SK-N-SH (cell line): ENCODE data around the gene TOP3B. TPM values are rescaled to one million over a fixed set of nuclear protein-coding genes. Genes with fewer than 3 reads are reported as not detected.

Source experiments
- CTCF ChIA-PET: fragments of 300-600, 350-600 bp; formaldehyde crosslinking; extraction: SDS; loops from one replicate; lab custom pipeline; 2021; lab: Yijun Ruan, JAX
- POLR2A ChIA-PET: fragments of 350-600 bp; sonication (Branson Sonifier 250); formaldehyde crosslinking; extraction: SDS; loops from one replicate; lab custom pipeline; 2020; ENCODE audit warnings: antibody characterized with exemption, inconsistent platforms; lab: Yijun Ruan, JAX
- DNase-seq: peaks from one replicate; pipeline ENCODE4 v3.0.0; 2012
- H2AFZ ChIP-seq: fragments of 200-600 bp; sonication (generic); 2 replicates; pipeline ENCODE4 v1.8.1; 2016; ENCODE audit warnings: antibody characterized with exemption, mild to moderate bottlenecking, low read depth
- H3F3A ChIP-seq: fragments of 200-600 bp; sonication (generic); replicated peaks from 2 replicates; pipeline ENCODE3; 2016; ENCODE audit warnings: antibody characterized with exemption, mild to moderate bottlenecking; ENCODE audit not compliant: insufficient read depth
- H3K27ac ChIP-seq, 2 experiments: fragments of 200-500 bp in 1 of 2; fragments of 200-600 bp in 1 of 2; sonication (Bioruptor generic) in 1 of 2; sonication (generic), shearing (Covaris generic) in 1 of 2; 2 replicates each; pipeline versions ENCODE4 v1.5.1 to v1.6.1; 2014 to 2016; ENCODE audit warnings: low read depth in 2 of 2, inconsistent platforms in 1 of 2, low read length in 1 of 2, mild to moderate bottlenecking in 1 of 2, mixed read lengths in 1 of 2
- H3K27me3 ChIP-seq: fragments of 200-600 bp; sonication (generic), shearing (Covaris generic); 2 replicates; pipeline ENCODE4 v1.6.1; 2016; ENCODE audit warnings: mixed run types; ENCODE audit not compliant: insufficient read depth
- H3K36me3 ChIP-seq, 2 experiments: fragments of 200-500 bp in 1 of 2; fragments of 200-600 bp in 1 of 2; sonication (Bioruptor generic) in 1 of 2; sonication (generic) in 1 of 2; replicated peaks in 1 of 2; 2 replicates each; pipeline versions ENCODE3 to v1.5.1; 2014 to 2016; ENCODE audit warnings: low read length in 1 of 2, mild to moderate bottlenecking in 1 of 2; ENCODE audit not compliant: insufficient read depth in 2 of 2, control insufficient read depth in 1 of 2
- H3K4me1 ChIP-seq, 2 experiments: fragments of 200-500 bp in 1 of 2; fragments of 200-600 bp in 1 of 2; sonication (Bioruptor generic) in 1 of 2; sonication (generic), shearing (Covaris generic) in 1 of 2; 2 replicates each; pipeline versions ENCODE4 v1.5.1 to v1.6.1; 2014 to 2016; ENCODE audit warnings: low read depth in 1 of 2, low read length in 1 of 2, mixed run types in 1 of 2; ENCODE audit not compliant: insufficient read depth in 2 of 2, control insufficient read depth in 1 of 2
- H3K4me2 ChIP-seq: fragments of 200-600 bp; sonication (generic), shearing (Covaris generic); 2 replicates; pipeline ENCODE4 v1.6.1; 2017; ENCODE audit warnings: mixed run types
- H3K4me3 ChIP-seq, 2 experiments: fragments of 200-500 bp in 1 of 2; fragments of 200-600 bp in 1 of 2; sonication (Bioruptor generic) in 1 of 2; sonication (generic), shearing (Covaris generic) in 1 of 2; 2 replicates each; pipeline versions ENCODE4 v1.5.1 to v1.8.1; 2014 to 2016; ENCODE audit warnings: low read depth in 2 of 2, inconsistent platforms in 1 of 2, low read length in 1 of 2, mild to moderate bottlenecking in 1 of 2, mixed read lengths in 1 of 2, moderate library complexity in 1 of 2
- H3K79me2 ChIP-seq: fragments of 200-600 bp; sonication (generic); 2 replicates; pipeline ENCODE4 v1.8.1; 2017; ENCODE audit warnings: mild to moderate bottlenecking; ENCODE audit not compliant: insufficient read depth
- H3K9ac ChIP-seq: fragments of 200-600 bp; sonication (generic); 2 replicates; pipeline ENCODE4 v1.6.1; 2017; ENCODE audit warnings: mixed run types
- H3K9me2 ChIP-seq: fragments of 200-600 bp; sonication (generic); 2 replicates; pipeline ENCODE4 v1.6.1; 2017; ENCODE audit warnings: mixed run types
- H3K9me3 ChIP-seq: fragments of 200-600 bp; sonication (generic); 2 replicates; pipeline ENCODE4 v1.6.1; 2017; ENCODE audit warnings: mixed run types, mild to moderate bottlenecking, moderate library complexity
- H4K20me1 ChIP-seq: fragments of 200-600 bp; sonication (generic); 2 replicates; pipeline ENCODE4 v1.6.1; 2017; ENCODE audit warnings: mild to moderate bottlenecking, mixed run types; ENCODE audit not compliant: insufficient read depth
- CHD2 ChIP-seq: fragments of 150-350 bp; IDR thresholded peaks from 2 replicates; pipeline ENCODE4 v1.6.1; 2018; ENCODE audit warnings: low read length; ENCODE audit not compliant: partially characterized antibody
- EZH2phosphoT487 ChIP-seq: fragments of 200-600 bp; sonication (generic); IDR thresholded peaks from 2 replicates; pipeline ENCODE4 v1.6.1; 2017; ENCODE audit warnings: low read depth, mixed run types, mild to moderate bottlenecking, antibody characterized with exemption, moderate library complexity, borderline replicate concordance
- FOXJ3 ChIP-seq: sonication (generic); formaldehyde crosslinking; IDR thresholded peaks from 2 replicates; pipeline ENCODE4 v1.5.1; 2020; ENCODE audit warnings: mild to moderate bottlenecking, missing genetic modification reagents
- GABPA ChIP-seq: IDR thresholded peaks from 2 replicates; pipeline ENCODE4 v1.4.0; 2012; ENCODE audit warnings: low read depth, mild to moderate bottlenecking
- GATA2 ChIP-seq: sonication (generic); formaldehyde crosslinking; IDR thresholded peaks from 2 replicates; pipeline ENCODE4 v1.5.0; 2020; ENCODE audit warnings: mild to moderate bottlenecking, missing genetic modification reagents
- MXI1 ChIP-seq: IDR thresholded peaks from 2 replicates; pipeline ENCODE4 v1.6.1; 2012; ENCODE audit warnings: mild to moderate bottlenecking, low read depth, low read length, improper control_type of control experiment
- NFIC ChIP-seq: IDR thresholded peaks from 2 replicates; pipeline ENCODE4 v1.4.0; 2012; ENCODE audit warnings: borderline replicate concordance
- POLR2AphosphoS5 ChIP-seq: IDR thresholded peaks from 2 replicates; pipeline ENCODE4 v1.6.1; 2012; ENCODE audit warnings: low read depth, low read length
- RAD21 ChIP-seq: IDR thresholded peaks from 2 replicates; pipeline ENCODE4 v1.6.1; 2012; ENCODE audit warnings: mild to moderate bottlenecking, low read length
- RCOR1 ChIP-seq: fragments of 150-350 bp; IDR thresholded peaks from 2 replicates; pipeline ENCODE4 v1.6.1; 2017; ENCODE audit warnings: antibody characterized with exemption, low read length
- SMC3 ChIP-seq: IDR thresholded peaks from 2 replicates; pipeline ENCODE4 v1.6.1; 2012; ENCODE audit warnings: low read depth, low read length, improper control_type of control experiment
- TEAD4 ChIP-seq: IDR thresholded peaks from 2 replicates; pipeline ENCODE4 v1.4.0; 2012; ENCODE audit warnings: mild to moderate bottlenecking, borderline replicate concordance; ENCODE audit not compliant: insufficient read depth
- WGBS: methylation state at CpG from one replicate; pipeline ENCODE4 v1.1.6; 2017; ENCODE audit warnings: low lambda C conversion rate; 5-methylcytosine and 5-hydroxymethylcytosine counted together
- polyA plus RNA-seq, 3 experiments: library from polyadenylated mRNA; depleted of rRNA; stranded (reverse); fragments of >200 nt; gene quantifications; 2 replicates each; pipeline ENCODE4 v1.2.3, GENCODE V29; 2012
- TF ChIP-seq, protein P1 (sequence below): fragments of 200-600 bp; sonication (generic); IDR thresholded peaks from 2 replicates; pipeline ENCODE4 v1.6.1; 2017; ENCODE audit warnings: antibody characterized with exemption, mild to moderate bottlenecking, moderate library complexity
- TF ChIP-seq, protein P2 (sequence below): IDR thresholded peaks from 2 replicates; pipeline ENCODE4 v1.6.1; 2012; ENCODE audit warnings: mild to moderate bottlenecking, low read depth, low read length, moderate library complexity
- TF ChIP-seq, protein P3 (sequence below): IDR thresholded peaks from 2 replicates; pipeline ENCODE4 v1.4.0; 2012; ENCODE audit warnings: low read depth, borderline replicate concordance
- TF ChIP-seq, protein P4 (sequence below): fragments of 150-350 bp; IDR thresholded peaks from 2 replicates; pipeline ENCODE4 v1.6.1; 2017; ENCODE audit warnings: antibody characterized with exemption, low read length, low read depth, borderline replicate concordance
- TF ChIP-seq, protein P5 (sequence below): IDR thresholded peaks from 2 replicates; pipeline ENCODE4; 2012

TOP3B gene
- polyA plus RNA-seq, 1 of the 3 experiments (the other 2 are of a cell fraction) = 14.4 TPM

DNA sequence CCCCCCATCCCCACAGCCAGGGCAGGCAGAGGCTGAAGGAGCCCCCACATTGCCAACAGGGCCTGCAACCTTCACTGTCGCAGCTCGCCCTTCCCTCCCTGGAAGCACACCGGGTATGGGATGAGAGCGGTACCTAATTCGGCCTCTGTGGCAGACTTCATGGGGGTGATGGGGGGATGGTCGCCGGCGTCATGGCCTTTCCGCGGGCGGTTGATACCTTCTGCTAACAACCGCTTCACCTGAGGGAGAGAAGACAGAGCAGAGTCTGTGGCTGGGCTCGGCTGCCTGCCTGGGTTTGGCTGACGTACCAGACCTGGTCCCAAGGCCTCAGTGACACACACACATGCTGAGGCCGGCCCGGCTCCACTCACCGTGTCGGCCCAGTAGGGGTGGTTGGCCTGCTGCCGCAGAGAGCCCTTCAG lies 18.8 kb downstream of the TOP3B start:
- no peak overlapping the region for H3K4me3 ChIP-seq
- no peaks in the 10 kb centered on the region for H3K4me1 ChIP-seq
- no peak overlapping the region for H3K9ac ChIP-seq
- ChIA-PET POLR2A (no interaction called here), CTCF (interaction anchor here (0.6 to 3.0 kb wide), 4 partner anchors 8 to 167 kb away, joined by 3 to 16 read pairs (median 7); partner anchors contain the start of gene PPM1F)
- no peaks in the 10 kb centered on the region for H3F3A ChIP-seq
- H3K9me2 ChIP-seq = no peaks in the 10 kb centered on the region
- H3K36me3 ChIP-seq = peaks cover 27 to 77% of the 10 kb centered on the region in 2 experiments
- no peak for DNase-seq
- H3K27me3 ChIP-seq = no peaks in the 10 kb centered on the region
- H3K4me2 ChIP-seq = no peak overlapping the region
- no peaks in the 10 kb centered on the region for H3K9me3 ChIP-seq
- H3K27ac ChIP-seq = no peak overlapping the region
- TF ChIP-seq, protein P1, sequence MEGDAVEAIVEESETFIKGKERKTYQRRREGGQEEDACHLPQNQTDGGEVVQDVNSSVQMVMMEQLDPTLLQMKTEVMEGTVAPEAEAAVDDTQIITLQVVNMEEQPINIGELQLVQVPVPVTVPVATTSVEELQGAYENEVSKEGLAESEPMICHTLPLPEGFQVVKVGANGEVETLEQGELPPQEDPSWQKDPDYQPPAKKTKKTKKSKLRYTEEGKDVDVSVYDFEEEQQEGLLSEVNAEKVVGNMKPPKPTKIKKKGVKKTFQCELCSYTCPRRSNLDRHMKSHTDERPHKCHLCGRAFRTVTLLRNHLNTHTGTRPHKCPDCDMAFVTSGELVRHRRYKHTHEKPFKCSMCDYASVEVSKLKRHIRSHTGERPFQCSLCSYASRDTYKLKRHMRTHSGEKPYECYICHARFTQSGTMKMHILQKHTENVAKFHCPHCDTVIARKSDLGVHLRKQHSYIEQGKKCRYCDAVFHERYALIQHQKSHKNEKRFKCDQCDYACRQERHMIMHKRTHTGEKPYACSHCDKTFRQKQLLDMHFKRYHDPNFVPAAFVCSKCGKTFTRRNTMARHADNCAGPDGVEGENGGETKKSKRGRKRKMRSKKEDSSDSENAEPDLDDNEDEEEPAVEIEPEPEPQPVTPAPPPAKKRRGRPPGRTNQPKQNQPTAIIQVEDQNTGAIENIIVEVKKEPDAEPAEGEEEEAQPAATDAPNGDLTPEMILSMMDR = no peak
- no peak for TF ChIP-seq GABPA
- TF ChIP-seq, protein P2, sequence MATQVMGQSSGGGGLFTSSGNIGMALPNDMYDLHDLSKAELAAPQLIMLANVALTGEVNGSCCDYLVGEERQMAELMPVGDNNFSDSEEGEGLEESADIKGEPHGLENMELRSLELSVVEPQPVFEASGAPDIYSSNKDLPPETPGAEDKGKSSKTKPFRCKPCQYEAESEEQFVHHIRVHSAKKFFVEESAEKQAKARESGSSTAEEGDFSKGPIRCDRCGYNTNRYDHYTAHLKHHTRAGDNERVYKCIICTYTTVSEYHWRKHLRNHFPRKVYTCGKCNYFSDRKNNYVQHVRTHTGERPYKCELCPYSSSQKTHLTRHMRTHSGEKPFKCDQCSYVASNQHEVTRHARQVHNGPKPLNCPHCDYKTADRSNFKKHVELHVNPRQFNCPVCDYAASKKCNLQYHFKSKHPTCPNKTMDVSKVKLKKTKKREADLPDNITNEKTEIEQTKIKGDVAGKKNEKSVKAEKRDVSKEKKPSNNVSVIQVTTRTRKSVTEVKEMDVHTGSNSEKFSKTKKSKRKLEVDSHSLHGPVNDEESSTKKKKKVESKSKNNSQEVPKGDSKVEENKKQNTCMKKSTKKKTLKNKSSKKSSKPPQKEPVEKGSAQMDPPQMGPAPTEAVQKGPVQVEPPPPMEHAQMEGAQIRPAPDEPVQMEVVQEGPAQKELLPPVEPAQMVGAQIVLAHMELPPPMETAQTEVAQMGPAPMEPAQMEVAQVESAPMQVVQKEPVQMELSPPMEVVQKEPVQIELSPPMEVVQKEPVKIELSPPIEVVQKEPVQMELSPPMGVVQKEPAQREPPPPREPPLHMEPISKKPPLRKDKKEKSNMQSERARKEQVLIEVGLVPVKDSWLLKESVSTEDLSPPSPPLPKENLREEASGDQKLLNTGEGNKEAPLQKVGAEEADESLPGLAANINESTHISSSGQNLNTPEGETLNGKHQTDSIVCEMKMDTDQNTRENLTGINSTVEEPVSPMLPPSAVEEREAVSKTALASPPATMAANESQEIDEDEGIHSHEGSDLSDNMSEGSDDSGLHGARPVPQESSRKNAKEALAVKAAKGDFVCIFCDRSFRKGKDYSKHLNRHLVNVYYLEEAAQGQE = no peak
- no peak for TF ChIP-seq MXI1
- no peak for TF ChIP-seq NFIC
- TF ChIP-seq TEAD4 = no peak
- no peak for TF ChIP-seq POLR2AphosphoS5
- no peak for TF ChIP-seq GATA2 (CRISPR knock-in tag)
- TF ChIP-seq, protein P3, sequence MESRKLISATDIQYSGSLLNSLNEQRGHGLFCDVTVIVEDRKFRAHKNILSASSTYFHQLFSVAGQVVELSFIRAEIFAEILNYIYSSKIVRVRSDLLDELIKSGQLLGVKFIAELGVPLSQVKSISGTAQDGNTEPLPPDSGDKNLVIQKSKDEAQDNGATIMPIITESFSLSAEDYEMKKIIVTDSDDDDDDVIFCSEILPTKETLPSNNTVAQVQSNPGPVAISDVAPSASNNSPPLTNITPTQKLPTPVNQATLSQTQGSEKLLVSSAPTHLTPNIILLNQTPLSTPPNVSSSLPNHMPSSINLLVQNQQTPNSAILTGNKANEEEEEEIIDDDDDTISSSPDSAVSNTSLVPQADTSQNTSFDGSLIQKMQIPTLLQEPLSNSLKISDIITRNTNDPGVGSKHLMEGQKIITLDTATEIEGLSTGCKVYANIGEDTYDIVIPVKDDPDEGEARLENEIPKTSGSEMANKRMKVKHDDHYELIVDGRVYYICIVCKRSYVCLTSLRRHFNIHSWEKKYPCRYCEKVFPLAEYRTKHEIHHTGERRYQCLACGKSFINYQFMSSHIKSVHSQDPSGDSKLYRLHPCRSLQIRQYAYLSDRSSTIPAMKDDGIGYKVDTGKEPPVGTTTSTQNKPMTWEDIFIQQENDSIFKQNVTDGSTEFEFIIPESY = no peak
- TF ChIP-seq, protein P4, sequence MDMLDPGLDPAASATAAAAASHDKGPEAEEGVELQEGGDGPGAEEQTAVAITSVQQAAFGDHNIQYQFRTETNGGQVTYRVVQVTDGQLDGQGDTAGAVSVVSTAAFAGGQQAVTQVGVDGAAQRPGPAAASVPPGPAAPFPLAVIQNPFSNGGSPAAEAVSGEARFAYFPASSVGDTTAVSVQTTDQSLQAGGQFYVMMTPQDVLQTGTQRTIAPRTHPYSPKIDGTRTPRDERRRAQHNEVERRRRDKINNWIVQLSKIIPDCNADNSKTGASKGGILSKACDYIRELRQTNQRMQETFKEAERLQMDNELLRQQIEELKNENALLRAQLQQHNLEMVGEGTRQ = no peak
- TF ChIP-seq SMC3 = no peak
- no peak for TF ChIP-seq RAD21
- TF ChIP-seq EZH2phosphoT487 = no peak
- TF ChIP-seq, protein P5, sequence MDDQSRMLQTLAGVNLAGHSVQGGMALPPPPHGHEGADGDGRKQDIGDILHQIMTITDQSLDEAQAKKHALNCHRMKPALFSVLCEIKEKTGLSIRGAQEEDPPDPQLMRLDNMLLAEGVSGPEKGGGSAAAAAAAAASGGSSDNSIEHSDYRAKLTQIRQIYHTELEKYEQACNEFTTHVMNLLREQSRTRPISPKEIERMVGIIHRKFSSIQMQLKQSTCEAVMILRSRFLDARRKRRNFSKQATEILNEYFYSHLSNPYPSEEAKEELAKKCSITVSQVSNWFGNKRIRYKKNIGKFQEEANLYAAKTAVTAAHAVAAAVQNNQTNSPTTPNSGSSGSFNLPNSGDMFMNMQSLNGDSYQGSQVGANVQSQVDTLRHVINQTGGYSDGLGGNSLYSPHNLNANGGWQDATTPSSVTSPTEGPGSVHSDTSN = no peak
- no peak for TF ChIP-seq RCOR1
- TF ChIP-seq FOXJ3 (CRISPR knock-in tag) = no peak
- no peak for TF ChIP-seq CHD2
- no peaks in the 10 kb centered on the region for H4K20me1 ChIP-seq
- H3K79me2 ChIP-seq = no peaks in the 10 kb centered on the region
- no peak overlapping the region for H2AFZ ChIP-seq
- 100% methylated on average over 2 of the region's 19 CpGs for WGBS
